HG03521 (cell line): ENCODE data around the gene MAP2K5.
A peak's percentile ranks its signal among the peaks of the same experiment; 100 is the strongest.

Experiments
- ATAC-seq: cut with Tn5 transposase; IDR thresholded peaks from one replicate; pipeline ENCODE4 v1.9.1; 2021; ENCODE audit warnings: mild to moderate bottlenecking, moderate library complexity; ENCODE audit not compliant: unreplicated experiment

The MAP2K5 gene

DNA sequence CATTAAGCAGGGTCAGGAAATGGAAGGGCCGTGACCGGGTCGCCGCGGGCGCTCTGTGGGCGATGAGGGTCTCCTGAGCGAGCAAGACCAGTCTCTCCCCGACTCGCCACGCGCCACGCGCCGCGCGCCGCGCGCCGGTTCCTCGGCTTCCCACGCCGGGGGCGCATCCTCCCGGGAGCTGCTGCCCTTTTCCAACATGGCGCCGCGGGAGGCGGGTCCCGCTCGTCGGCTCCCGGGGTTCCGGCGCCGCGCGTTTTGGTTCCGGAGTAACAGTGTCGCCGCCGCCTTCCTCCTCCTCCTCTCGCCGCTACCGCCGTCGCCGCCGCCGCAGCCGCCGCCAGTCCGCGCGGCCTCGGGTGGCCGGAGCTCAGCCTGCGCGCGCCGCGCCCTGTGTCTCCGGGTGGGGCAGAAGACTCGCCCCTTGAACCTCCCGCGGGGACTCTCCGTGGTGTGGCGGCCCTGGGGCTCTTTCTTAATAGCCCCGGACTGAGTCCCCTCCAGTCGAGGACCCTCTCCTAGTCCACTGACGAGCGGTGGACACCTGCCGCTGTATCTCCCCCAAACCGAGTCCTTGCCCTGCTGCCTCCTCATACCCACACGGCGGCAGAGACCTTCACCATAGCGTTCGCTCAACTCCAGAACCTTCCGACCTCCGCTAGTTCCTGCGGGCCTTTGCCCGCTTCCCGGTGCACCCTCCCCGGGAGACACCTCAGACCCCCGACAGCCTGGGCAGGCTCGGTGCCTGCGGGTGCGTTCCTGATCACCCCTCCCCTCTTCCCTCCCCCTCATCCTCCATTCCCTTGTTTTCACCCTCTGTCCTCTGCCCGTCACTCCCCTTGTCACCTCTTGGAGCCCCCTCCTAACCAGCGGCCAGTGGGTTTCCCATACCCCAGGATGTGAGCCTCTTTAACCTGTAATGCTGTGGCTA lies at the start of gene MAP2K5:
MAP2K5 (plus strand) TSS at position 284 of the 928 bp plus-strand sequence; CDS start at position 917, 633 bp downstream.
- ATAC-seq: peak; percentile 54

DNA sequence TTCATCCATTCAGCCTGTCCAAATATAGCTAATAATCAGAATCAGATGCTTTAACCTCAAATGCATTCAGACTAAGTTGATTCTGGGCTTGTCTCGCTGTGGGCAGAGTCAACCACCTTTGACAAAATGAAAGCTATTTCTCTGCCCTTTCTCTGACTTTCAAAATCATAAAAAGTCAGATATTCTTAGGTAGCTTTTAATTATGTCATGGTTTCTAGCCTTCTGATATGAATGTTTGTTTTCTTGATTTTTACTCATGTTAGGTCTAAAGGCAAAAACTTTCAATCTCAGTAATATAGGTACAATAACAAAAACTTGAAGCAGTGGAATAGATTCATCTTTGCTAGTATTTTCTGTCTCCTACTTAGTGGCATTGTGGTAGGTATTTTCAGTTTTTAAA lies 46.9 kb upstream of the MAP2K5 start:
- no peak for ATAC-seq

DNA sequence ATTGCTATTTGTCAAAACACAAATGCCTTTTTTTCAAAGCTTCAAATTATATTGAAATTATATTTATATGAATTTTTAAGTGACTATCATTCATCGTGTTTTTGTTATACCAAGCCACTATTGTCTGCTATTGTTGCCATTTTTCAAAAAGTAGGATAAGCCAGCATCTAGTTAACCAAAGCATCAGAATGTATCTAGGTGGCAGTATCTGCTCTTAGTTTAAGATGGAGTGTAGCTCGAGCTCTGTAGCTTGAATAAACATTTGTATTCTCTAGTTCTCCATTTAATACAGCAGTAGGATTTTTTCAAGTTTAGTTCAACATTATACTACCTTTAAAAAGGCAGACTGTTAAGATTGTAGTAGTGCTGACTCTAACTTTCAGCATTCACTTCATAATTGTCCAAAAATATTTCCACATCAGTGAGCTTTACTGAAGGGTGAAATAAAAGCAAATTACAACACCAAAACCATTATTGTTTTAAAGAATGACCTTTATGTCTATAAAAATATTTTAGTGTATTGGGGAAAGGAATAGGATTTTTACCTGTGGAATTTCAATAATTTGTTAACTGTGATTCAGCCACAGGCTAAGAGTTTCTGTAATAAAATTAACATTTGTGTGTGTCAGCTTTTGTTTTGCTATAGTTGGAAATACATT lies 41.2 kb upstream of the MAP2K5 start:
- ATAC-seq: no peak

DNA sequence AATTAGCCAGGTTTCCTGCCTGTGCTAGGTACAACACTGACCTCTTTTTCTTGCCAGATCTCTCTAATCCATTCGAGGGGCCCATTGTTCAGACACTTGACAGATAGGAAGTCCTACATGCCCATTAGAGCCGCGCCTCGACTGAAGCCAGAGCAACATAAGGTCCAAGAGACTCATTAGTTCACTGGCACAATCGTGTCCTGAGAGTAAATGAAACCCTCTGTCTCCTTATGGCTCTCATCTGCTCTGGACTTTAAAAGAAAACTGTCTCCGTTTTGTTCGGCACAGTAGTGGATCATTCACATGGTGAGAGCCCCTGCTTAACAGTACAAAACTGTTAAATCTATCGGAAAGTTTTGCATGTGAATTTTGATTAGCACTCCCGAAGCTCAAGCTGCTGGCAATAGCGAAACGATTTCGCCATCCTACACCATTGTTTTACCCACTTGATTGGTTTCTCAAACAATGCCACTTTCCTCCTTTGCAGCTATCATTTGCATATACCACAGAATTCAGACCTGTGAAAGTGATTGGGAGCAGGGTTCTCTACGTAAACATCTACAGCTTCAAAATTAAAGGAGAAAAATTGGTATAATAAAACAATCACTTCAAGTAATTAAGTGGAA lies 40.6 kb upstream of the MAP2K5 start:
- ATAC-seq: no peak

DNA sequence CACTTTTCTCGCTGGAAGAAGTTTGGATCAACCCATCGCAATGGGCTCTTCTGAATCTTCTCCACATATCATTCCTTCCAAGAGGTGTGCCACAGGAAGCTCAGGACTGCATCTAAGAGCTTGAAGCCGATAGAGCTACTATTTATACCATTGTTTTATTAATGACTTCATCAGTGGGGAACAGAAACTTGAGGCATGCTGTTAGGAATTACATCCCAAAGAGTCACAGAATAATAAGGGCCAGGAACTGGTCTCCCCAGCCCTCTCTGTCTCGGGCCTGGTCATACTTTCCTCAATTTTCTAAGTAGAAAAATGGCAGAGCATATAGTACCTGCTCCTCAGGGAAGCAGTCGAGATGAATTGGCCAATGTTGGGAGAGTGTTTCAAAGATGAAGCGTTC lies 38.4 kb upstream of the MAP2K5 start:
- no peak for ATAC-seq

DNA sequence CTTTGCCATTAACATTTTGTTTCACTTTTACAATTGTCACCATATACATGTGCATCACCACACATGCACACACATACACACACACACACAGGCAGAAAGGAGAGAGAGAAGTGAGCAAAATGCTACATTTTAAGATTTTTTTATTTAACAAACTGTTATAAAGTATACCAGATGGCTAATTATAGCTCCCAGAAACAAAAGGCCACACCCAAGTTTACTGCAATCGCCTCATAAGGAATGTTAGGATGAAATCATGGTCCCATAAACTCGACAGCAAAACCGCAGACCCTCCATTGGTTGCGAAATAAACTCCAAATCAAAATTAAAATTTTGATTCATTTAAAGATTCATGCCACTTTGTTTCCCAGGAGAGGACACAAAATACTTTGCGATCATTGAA lies 37.7 kb upstream of the MAP2K5 start:
- no peak for ATAC-seq

DNA sequence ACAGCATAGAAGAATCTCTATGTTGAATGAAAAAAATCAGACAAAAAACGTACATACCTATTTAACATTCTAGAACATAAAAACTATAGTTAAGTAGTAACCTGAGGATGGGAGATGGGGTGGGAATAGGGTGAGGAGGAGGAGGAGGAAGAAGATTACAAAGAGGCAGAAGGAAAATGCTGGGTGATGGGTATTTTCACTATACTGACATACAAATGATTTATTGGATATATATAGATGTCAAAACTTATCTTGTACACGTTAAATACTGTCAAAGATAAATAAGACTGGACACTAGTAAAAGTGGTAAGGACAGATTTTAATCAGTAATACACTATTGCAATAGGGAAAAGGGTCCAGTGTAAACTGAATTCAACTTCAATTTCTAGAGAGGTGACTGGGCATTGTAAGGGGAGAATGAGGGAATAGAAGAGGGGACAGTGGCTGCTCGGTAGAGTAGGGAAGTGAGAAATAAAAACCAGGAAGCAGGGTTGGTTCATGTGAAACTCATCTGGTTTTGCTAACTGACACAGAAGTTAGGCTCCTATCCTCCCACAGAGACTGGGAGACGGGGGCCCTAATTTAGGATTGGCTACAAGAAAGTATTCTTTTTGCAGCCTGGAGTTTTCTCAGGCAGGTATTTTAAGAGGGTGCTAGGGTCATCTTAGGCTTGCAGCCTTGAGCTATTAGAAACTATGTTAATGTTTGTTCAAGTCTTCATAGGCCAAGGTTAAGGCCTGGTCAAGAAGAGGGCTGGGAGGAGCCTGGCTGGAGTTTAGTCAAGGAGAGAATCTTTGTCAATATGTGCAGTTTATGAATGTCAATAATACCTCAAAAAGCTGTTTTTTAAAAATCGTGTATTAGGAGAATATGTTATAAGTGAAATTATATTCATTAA lies 36.6 kb upstream of the MAP2K5 start:
- ATAC-seq: no peak

DNA sequence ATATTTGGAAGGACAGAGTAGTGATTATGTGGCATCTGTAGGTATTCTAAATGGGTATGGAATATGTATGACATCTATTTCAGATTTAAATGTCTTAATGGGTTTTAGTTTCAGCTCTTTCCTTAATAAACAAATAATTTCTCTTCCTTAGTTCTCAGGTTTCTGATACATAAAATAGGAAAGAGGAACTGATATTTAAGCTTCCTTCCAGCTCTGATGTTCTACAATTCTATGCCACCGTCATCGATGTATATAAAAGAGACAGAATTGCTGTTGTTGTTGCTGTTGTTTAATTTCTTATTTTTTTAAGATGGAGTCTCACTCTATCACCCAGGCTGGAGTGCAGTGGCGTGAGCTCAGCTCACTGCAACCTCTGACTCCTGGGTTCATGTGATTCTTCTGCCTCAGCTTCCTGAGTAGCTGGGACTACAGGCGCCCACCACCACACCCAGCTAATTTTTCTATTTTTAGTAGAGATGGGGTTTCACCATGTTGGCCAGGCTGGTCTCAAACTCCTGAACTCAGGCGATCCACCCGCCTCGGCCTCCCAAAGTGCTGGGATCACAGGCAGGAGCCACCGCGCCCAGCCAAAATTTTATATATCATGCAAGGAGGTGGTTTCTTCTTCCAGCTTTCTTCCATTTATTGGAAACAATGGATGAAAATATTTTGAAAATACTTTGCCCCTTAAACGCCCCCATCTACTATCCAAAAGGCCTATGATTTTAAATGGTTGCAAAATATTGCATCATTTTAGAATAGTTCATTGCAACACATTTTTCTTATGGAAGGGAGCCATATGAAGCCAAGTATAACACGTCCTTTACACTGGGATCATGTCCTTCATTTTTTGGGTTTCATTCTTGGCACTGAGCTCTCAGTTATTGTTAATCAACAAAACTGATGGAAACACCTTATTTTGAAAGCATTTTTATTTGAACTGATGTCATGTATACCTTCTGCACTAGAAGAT lies 35.4 kb upstream of the MAP2K5 start:
- no peak for ATAC-seq

DNA sequence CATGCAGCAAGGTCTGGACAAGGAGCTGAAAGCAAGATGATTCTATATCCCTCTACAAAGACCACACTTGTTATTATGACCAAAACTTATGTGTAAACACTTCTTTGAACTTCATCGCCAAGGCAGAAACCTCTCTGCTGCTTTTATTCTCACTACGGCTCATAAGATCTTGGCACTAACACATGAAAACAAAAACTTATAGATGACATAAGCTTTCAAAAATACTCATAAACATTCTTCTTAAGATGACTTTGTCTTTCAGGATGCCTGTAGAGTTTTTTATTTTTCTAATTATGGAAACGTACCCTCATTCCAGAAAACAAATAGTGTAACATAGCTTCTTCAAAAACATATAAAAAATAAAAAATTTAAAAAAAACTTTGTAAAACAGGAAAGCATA lies 34.1 kb upstream of the MAP2K5 start:
- no peak for ATAC-seq

DNA sequence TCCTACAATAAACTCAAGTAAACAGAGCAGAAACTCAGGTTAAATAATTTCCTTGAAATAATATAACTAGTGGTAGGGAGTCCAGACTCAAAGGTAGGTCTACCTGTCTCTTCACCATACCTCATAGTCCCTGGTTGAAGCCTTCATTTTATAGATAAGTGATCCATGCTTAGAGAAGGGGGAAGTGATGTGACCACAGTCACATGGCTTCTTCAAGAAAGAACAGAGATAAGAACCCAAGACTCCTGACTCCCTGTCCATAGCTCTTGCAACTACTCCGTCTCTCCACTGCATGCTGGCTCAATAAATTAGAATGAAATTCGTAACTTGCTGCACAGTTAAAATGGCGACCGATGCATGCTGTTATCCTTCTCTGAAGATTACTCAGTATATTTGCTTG lies 32.6 kb upstream of the MAP2K5 start:
- ATAC-seq: no peak

DNA sequence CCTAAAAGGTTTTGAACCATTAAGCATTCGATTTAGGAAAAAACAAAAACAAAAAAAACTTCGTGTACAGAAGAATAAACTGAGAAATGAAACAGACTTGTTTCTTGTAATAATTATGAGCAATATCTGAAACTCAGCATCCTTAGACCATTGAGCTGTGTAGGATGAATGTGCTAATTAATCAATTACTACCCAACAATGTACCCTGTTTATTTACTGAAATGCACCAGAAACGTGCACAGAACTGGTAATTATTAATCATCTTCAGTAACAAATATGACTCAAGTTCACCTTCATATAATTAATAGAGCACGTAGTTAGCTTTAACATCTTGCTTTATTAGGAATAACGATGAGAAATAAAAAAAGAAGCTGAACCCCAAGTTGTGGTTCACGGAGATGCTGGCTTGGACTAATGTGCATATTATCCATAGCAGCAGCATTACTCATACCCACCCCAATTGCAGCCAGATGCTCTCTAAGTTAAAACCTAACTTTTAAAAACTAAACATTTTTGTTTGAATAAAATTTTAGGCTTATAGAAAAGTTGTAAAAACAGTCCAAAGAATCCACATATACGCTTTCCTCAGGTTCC lies 31.8 kb upstream of the MAP2K5 start:
- no peak for ATAC-seq

DNA sequence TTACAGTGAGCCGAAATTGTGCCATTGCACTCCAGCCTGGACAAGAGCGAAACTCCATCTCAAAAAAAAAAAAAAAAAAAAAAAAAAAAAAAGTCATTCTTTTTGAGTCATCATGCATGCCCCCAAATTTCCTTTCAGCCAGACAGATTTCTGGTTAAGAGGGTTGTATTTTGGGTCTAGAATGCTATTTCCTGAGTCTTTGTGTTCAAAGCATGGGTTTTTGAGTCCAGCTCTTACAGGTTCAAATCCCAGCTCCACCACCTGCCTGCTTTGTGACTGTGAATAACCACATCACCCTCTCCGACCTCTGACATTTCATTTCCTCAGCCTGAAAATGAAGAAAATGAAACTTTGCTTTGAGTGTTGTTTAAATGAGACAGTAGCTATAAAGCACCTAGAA lies 30.9 kb upstream of the MAP2K5 start:
- no peak for ATAC-seq

DNA sequence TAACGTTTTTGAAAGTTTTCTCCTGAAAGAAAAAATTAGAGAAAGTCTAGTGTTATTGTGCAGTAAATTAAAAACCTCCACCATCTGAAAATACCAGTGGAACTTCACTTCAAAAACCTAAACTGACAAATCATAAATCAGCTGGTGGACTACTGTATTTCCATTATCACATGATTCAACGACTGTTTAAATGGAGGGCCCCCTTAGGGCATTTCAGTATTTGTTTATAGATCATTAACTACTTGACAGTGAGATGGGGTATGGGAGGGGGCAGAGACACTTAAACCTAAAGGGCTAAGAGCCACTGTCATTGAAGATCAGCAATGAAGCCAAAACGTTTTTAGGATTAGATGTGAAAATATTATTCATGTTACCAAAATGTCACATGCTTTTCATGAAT lies 30.4 kb upstream of the MAP2K5 start:
- no peak for ATAC-seq

DNA sequence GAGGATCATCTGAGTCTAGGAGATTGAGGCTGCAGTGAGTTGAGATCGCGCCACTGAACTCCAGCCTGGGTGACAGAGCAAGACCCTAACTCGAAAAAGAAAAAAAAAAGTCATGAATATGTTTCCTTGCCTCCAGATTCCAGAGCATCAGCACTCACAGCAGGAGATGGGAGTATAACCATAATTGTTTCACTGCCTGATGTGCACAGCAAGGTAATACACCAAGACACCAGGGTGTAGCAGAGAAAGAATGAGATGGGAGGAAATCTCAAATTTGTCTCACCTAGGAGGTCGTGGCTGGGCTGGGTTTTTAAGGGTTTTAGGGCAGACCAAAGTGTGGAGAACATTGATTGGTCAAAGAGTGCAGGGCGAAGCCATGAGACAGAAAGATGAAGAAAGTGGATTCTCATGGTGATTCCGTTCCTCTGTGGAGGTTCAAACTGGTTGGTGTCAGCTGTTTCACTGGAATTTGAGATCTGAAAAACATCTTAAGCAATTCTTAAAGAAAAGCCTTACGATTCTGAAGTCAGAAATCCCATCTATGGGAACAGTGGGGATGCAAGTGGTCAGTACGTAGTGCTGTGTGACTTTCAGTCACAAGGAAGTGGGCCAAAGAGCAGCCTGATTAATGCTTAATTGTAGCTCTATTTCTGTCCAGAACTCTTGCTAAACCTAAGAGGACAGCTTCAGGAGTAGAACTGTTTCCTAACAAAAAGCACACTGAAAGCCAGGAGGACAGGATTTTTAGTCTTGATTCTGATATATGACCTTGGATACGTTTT lies 29.4 kb upstream of the MAP2K5 start:
- ATAC-seq: no peak

DNA sequence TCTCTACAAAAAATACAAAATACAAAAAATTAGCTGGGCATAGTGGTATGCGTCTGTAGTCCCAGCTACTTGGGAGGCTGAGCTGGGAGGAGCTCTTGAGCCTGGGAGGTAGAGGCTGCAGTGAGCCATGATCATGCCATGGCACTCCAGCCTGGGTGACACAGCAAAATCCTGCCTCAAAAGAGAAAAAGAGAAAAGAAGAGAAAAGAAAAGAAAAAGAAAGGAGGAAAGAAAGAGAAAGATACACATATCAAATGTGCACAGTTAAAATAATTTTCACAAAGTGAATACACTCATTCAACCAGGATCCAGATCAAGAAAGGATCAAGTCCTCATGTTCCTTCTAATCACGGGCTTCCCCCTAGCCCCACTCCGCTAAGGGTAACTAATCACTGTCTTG lies 27.4 kb upstream of the MAP2K5 start:
- ATAC-seq: no peak

DNA sequence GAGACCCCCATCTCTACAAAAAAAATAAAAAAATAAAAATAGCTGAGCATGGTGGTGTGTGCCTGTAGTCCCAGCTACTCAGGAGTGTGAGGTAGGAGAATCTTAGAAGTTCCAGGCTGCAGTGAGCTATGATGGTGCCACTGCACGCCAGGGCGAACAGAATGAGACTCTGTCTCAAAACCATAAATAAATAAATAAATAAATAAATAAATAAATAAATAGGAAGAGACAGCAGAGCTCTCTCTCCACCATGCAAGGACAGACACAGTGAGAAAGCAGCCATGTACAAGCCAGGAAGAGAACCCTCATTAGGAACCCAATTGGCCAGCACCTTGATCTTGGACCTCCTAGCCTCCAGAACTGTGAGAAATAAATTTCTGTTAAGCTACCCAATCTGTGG lies 26.9 kb upstream of the MAP2K5 start:
- no peak for ATAC-seq

DNA sequence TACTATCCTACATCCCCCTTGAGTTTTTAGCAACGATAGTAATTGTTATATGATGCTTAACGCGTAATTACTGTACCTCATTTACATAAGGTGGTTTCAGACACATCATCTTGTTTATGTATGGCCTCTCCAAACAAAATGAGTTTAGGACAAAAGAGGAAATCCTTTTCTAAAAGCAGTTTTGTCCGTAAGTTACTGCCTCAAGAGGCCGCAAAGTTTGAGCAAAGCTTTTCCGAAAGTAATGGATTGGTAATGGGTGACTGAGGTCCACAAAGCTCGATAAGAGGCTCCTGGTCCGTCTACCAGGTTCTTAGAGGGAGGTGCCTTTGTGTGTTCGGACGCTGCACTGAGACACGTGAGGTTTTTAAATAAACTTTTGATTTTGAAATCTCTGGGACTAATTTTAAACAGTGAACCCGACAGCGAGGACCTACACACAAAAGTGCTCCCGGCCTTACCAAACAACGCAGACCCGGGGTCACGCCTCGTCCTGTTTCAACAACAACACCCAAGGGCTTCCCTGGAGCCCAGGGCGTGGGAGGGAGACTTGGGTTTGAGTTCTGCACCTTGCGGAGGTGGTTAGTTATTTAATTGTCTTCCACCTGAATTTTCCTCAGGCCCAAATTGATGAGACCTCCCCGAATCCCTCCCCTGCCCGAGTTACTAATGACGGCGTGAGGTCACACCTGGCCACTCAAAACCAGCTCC lies 22.0 kb upstream of the MAP2K5 start:
- no peak for ATAC-seq
